Osteocyte (in vitro differentiated cells): ENCODE data around the gene TNF. TPM values are rescaled to one million over a fixed set of nuclear protein-coding genes. Genes with fewer than 3 reads are reported as not detected.
A peak's percentile ranks its signal among the peaks of the same experiment; 100 is the strongest.
"Not testable (repeated sequence)": the region's sequence is repeated elsewhere in the genome, so short reads cannot be mapped to it uniquely, and the experiment has no call there.

Source experiments
- DNase-seq: peaks from one replicate; pipeline ENCODE4 v3.0.0; 2021; ENCODE audit warnings: mixed read lengths; ENCODE audit not compliant: unreplicated experiment; ENCODE audit errors: extremely low spot score
- H3K27ac Mint-ChIP-seq: one replicate; pipeline ENCODE4 v1.8.0; 2021; ENCODE audit warnings: mild to moderate bottlenecking, mixed read lengths; ENCODE audit not compliant: unreplicated experiment
- H3K27me3 Mint-ChIP-seq: one replicate; pipeline ENCODE4 v1.8.0; 2021; ENCODE audit warnings: mixed read lengths; ENCODE audit not compliant: unreplicated experiment
- H3K36me3 Mint-ChIP-seq: one replicate; pipeline ENCODE4 v1.8.0; 2021; ENCODE audit warnings: mixed read lengths; ENCODE audit not compliant: unreplicated experiment
- H3K4me1 Mint-ChIP-seq: one replicate; pipeline ENCODE4 v1.8.0; 2021; ENCODE audit warnings: mixed read lengths; ENCODE audit not compliant: unreplicated experiment
- H3K4me3 Mint-ChIP-seq: one replicate; pipeline ENCODE4 v1.8.0; 2021; ENCODE audit warnings: mild to moderate bottlenecking, moderate library complexity, mixed read lengths; ENCODE audit not compliant: unreplicated experiment
- H3K9me3 Mint-ChIP-seq: one replicate; pipeline ENCODE4 v1.8.0; 2021; ENCODE audit warnings: mixed read lengths; ENCODE audit not compliant: unreplicated experiment
- total RNA-seq: library from RNA; stranded (reverse); gene quantifications from 2 replicates; pipeline ENCODE4 v1.2.1, GENCODE V29; 2021
- TF ChIP-seq, protein P1 (sequence below): fragments of 200-600 bp; sonication (generic); IDR thresholded peaks from 2 replicates; pipeline ENCODE4 v1.5.0; 2021; ENCODE audit warnings: antibody characterized with exemption, mild to moderate bottlenecking, moderate library complexity

Gene TNF
- total RNA-seq, 1 donor from 2014 or later = not detected

DNA sequence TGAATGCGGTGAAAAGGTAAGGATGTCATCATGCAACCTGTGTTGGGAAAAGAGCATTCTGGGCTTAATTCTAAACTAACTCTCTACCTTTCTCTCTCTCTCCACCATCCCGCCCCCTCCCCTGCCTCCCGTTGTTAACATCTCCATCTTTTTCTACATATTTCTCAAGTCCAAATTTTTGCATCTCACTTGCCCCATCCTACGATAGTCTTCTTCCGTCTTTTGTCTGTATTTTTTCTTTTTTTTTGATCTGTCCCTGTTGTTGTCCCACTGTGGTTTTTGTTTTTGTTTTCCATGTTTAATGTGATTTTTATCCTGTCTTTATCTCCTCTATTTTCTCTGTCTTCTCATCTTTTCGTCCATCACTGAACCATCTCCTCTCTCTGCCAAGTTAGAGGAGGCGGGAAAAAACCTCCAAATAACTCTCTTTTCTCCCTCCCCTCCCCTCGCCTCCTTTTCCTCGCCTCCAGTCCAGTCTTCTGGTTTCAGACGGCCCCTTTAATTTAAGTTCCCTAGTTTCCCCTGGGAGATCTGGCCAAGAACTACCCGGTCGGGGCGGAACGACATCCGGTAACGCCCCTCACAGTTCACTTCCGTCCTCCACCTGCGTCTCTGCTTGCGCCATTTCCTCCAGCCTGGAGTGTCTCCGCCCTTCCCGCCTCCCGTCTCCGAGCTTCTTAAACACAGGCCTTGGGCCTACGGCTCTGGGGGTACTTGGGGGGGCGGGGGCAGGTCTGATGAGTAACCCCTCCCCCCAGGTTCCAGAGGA lies 28.2 kb upstream of the TNF start, which contains the start of gene NFKBIL1:
Gene NFKBIL1, plus strand, starts transcription at position 651 of the 769 bp plus-strand sequence. Its CDS starts 87 bp downstream, at position 738.
- H3K36me3 Mint-ChIP-seq = peaks cover 14% of the 10 kb centered on the region
- H3K9me3 Mint-ChIP-seq = no peaks in the 10 kb centered on the region
- TF ChIP-seq, protein P1, sequence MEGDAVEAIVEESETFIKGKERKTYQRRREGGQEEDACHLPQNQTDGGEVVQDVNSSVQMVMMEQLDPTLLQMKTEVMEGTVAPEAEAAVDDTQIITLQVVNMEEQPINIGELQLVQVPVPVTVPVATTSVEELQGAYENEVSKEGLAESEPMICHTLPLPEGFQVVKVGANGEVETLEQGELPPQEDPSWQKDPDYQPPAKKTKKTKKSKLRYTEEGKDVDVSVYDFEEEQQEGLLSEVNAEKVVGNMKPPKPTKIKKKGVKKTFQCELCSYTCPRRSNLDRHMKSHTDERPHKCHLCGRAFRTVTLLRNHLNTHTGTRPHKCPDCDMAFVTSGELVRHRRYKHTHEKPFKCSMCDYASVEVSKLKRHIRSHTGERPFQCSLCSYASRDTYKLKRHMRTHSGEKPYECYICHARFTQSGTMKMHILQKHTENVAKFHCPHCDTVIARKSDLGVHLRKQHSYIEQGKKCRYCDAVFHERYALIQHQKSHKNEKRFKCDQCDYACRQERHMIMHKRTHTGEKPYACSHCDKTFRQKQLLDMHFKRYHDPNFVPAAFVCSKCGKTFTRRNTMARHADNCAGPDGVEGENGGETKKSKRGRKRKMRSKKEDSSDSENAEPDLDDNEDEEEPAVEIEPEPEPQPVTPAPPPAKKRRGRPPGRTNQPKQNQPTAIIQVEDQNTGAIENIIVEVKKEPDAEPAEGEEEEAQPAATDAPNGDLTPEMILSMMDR = no peak
- DNase-seq = peak; percentile 96
- peaks cover 47% of the 10 kb centered on the region for H3K4me1 Mint-ChIP-seq
- H3K27ac Mint-ChIP-seq = peak within 1 kb of the TSS; percentile 86
- no peaks in the 10 kb centered on the region for H3K27me3 Mint-ChIP-seq
- peak within 1 kb of the TSS; percentile 86 for H3K4me3 Mint-ChIP-seq

DNA sequence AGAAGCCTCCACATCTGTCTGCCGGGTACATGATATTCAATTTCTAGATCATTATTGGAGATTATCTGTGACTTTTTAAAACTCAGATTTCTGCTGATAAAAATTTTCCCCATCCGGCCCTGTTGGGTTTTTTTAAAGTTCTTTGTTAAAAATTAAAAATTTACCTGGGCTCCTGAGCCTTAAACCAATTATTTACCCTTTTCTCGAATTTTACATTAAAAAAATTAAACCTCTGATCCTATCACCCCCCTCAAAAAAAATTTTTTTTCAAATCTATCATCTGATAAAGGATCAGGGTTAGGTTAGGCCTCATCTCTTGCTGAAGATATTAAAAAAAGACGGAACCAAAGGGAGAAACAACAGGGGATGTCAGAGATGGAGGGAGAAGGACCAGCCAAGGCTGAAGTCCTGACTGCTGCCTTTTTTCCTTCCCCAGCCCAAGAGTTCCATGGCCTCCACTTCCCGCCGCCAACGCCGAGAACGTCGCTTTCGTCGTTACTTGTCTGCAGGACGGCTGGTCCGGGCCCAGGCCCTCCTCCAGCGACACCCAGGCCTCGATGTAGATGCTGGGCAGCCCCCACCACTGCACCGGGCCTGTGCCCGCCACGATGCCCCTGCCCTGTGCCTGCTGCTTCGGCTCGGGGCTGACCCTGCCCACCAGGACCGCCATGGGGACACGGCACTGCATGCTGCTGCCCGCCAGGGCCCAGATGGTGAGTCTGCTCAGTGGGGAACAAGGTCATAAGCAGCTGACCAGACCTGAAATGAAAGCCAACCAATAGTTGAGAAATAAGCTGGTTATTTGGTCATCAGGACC lies 27.4 kb upstream of the TNF start:
- H3K27ac Mint-ChIP-seq = peak overlapping the region; percentile 86
- H3K4me3 Mint-ChIP-seq = peak overlapping the region; percentile 86
- TF ChIP-seq, protein P1 = no peak
- peaks cover 40% of the 10 kb centered on the region for H3K4me1 Mint-ChIP-seq
- no peak for DNase-seq
- H3K9me3 Mint-ChIP-seq = no peaks in the 10 kb centered on the region
- peaks cover 15% of the 10 kb centered on the region for H3K36me3 Mint-ChIP-seq
- H3K27me3 Mint-ChIP-seq = no peaks in the 10 kb centered on the region

DNA sequence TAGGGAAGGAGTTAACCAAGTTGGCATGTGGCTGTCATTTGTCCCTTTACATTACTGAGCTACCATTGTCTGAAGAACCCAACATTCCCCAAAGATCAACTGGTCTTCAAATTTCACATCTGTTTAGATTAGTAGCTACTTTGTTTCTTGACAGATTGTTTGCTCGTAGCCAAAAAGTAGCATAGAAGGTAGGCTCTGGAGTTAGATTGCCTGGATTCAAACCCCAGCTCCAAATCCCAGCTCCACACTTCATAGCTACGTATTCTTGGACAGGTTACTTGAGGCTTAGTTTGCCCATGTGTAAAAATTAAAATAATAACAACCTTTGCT lies 26.9 kb upstream of the TNF start:
- H3K27ac Mint-ChIP-seq = peak overlapping the region; percentile 86
- no peak for DNase-seq

DNA sequence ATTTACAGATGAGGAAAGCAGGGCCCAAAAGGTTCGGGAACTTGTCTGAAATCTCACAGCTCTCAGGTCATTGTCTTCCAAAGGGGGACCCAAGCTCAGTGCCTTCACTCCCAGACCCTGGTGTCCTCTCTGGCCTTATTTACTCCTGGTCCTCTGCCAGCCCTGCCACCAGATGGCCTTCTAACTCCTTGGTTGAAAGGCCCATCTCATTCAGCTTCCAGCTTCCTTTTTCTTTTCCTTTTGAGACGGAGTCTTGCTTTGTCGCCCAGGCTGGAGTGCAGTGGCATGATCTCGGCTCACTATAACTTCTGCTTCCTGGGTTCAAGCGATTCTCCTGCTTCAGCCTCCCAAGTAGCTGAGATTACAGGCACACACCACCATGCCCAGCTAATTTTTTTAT lies 24.0 kb upstream of the TNF start:
- H3K4me1 Mint-ChIP-seq = peaks cover 28% of the 10 kb centered on the region
- H3K36me3 Mint-ChIP-seq = peaks cover 23% of the 10 kb centered on the region
- TF ChIP-seq, protein P1 = peak; percentile 48
- H3K27ac Mint-ChIP-seq, H3K4me3 Mint-ChIP-seq, H3K9me3 Mint-ChIP-seq, H3K27me3 Mint-ChIP-seq, DNase-seq: not testable (repeated sequence)

More for the DNA sequence above, 26.9 kb upstream of the TNF start:
- Mint-ChIP-seq H3K4me1 (peaks cover 40% of the 10 kb centered on the region), H3K36me3 (peaks cover 18% of the 10 kb centered on the region), H3K4me3 (peak overlapping the region; percentile 86), H3K27me3 (no peaks in the 10 kb centered on the region), H3K9me3 (no peaks in the 10 kb centered on the region)
- TF ChIP-seq, protein P1 = no peak

DNA sequence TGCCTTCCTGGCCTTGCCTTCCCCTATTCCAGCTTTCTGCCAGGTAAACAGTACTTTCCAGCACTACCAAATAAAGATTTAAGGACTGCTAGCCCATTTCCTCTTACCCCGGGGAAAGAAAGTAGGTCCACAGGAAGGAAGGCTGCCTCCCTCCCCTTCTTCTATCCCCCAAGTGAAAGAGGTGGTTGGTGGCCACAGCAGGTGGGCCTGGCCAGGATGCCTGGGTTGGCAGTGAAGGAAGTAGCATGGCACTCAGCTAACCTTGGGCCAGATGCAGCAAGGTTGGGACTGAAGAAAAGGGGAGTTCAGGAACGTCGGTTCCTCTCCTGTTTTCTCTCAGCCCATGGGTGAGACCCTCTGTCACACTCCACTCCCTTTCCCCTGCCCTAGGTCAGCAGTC lies 19.1 kb upstream of the TNF start:
- no peaks in the 10 kb centered on the region for H3K27me3 Mint-ChIP-seq
- no peak overlapping the region for H3K27ac Mint-ChIP-seq
- peaks cover 23% of the 10 kb centered on the region for H3K4me1 Mint-ChIP-seq
- no peaks in the 10 kb centered on the region for H3K9me3 Mint-ChIP-seq
- TF ChIP-seq, protein P1 = no peak
- no peak for DNase-seq
- H3K4me3 Mint-ChIP-seq = no peak overlapping the region
- H3K36me3 Mint-ChIP-seq = peaks cover 41% of the 10 kb centered on the region
